GM12864 (cell line): ENCODE data around the gene PGBD1.

Experiments used
- DNase-seq: peaks from one replicate; pipeline ENCODE4 v3.0.0-alpha.2; 2011; ENCODE audit warnings: low read depth
- H3K4me3 ChIP-seq: 2 replicates; pipeline ENCODE4 v1.5.1; 2011; ENCODE audit warnings: mild to moderate bottlenecking, low read depth, low read length, control low read depth
- CTCF ChIP-seq: IDR thresholded peaks from 2 replicates; pipeline ENCODE4 v1.5.1; 2011; ENCODE audit warnings: low read depth, mild to moderate bottlenecking, moderate library complexity, low read length, control low read depth, inconsistent platforms; ENCODE audit errors: missing control alignments

PGBD1 gene

GRCh38 chr6:28334286-28335039 lies 53.1 kb downstream of the PGBD1 start:
- no peak overlapping the region for H3K4me3 ChIP-seq
- no peak for DNase-seq
- TF ChIP-seq CTCF, result no peak

GRCh38 chr6:28335040-28335563 lies 53.7 kb downstream of the PGBD1 start:
- peak overlapping the region; percentile 75 for H3K4me3 ChIP-seq
- DNase-seq, result no peak
- no peak for TF ChIP-seq CTCF

GRCh38 chr6:28335564-28336283 lies 54.4 kb downstream of the PGBD1 start, which contains the start of gene ZSCAN31:
TSS of gene ZSCAN31 (minus strand) at chr6:28336148. CDS start at chr6:28329683, 6,465 bp downstream.
- peak within 1 kb of the TSS; percentile 75 for H3K4me3 ChIP-seq
- no peak for TF ChIP-seq CTCF
- DNase-seq, result peak; percentile 82

- DNase-seq, result peak; percentile 42
- no peak for TF ChIP-seq CTCF
- H3K4me3 ChIP-seq, result peak overlapping the region; percentile 75
These were observed 55.1 kb downstream of the PGBD1 start for GRCh38 chr6:28336284-28337120.

- H3K4me3 ChIP-seq, result no peak overlapping the region; the same call in 1 of the 2 replicates
- DNase-seq, result no peak
- TF ChIP-seq CTCF, result no peak
These were observed 55.7 kb downstream of the PGBD1 start for GRCh38 chr6:28337121-28337520.

GRCh38 chr6:28340310-28341095 lies 59.1 kb downstream of the PGBD1 start:
- H3K4me3 ChIP-seq, result no peak overlapping the region
- DNase-seq, result no peak
- no peak for TF ChIP-seq CTCF
